H1 (cell line): ENCODE results near the gene BLTP2. TPM values are rescaled to one million over a fixed set of nuclear protein-coding genes. Genes with fewer than 3 reads are reported as not detected.

Source experiments
- CTCF ChIA-PET: fragments of 300-600 bp; sonication (Branson Sonifier 250); formaldehyde crosslinking; loops from one replicate; lab custom pipeline; 2021; ENCODE audit not compliant: partially characterized antibody; lab: Charles Lee
- POLR2A ChIA-PET: fragments of 300-600 bp; sonication (Branson Sonifier 250); formaldehyde crosslinking; loops from one replicate; lab custom pipeline; 2021; ENCODE audit warnings: inconsistent platforms; ENCODE audit not compliant: partially characterized antibody; lab: Charles Lee
- DNase-seq, 2 experiments: peaks; one replicate each; pipeline versions ENCODE4 v3.0.0 to v3.0.0-alpha.2; 2010 to 2022; ENCODE audit warnings: low spot score in 2 of 2, low read depth in 1 of 2, mixed read lengths in 1 of 2
- FAIRE-seq: peaks from 2 replicates; lab custom pipeline; 2011; peaks lifted over from hg19 to GRCh38; lab: Jason Lieb, UNC
- H2AFZ ChIP-seq: 2 replicates; pipeline ENCODE4 v1.8.1; 2012; ENCODE audit warnings: low read length, inconsistent platforms
- H2AK5ac ChIP-seq: 2 replicates; pipeline ENCODE4 v1.6.1; 2013; ENCODE audit warnings: low read depth, low read length
- H2BK120ac ChIP-seq: replicated peaks from 2 replicates; pipeline ENCODE3; 2013; ENCODE audit warnings: low read depth, low read length, inconsistent platforms
- H2BK12ac ChIP-seq: 2 replicates; pipeline ENCODE4 v1.6.1; 2013; ENCODE audit warnings: low read depth, low read length
- H2BK15ac ChIP-seq: 2 replicates; pipeline ENCODE4 v1.6.1; 2013; ENCODE audit warnings: low read length
- H2BK20ac ChIP-seq: 2 replicates; pipeline ENCODE4 v1.6.1; 2013; ENCODE audit warnings: low read length
- H2BK5ac ChIP-seq: 2 replicates; pipeline ENCODE4 v1.6.1; 2013; ENCODE audit warnings: low read depth, low read length
- H3K14ac ChIP-seq: 2 replicates; pipeline ENCODE4 v1.6.1; 2013; ENCODE audit warnings: inconsistent platforms; ENCODE audit not compliant: insufficient read length
- H3K18ac ChIP-seq: 2 replicates; pipeline ENCODE4 v1.6.1; 2013; ENCODE audit warnings: low read length; ENCODE audit errors: extremely low read depth
- H3K23ac ChIP-seq: 2 replicates; pipeline ENCODE4 v1.6.1; 2013; ENCODE audit warnings: inconsistent platforms; ENCODE audit not compliant: insufficient read length
- H3K23me2 ChIP-seq: 2 replicates; pipeline ENCODE4 v1.6.1; 2013; ENCODE audit warnings: low read depth, low read length
- H3K27ac ChIP-seq: 2 replicates; pipeline ENCODE4 v1.6.1; 2011; ENCODE audit warnings: low read depth, low read length, inconsistent platforms
- H3K27me3 ChIP-seq, 4 experiments: replicated peaks in 1 of 4; 1 replicate in 1 of 4; 2 replicates in 3 of 4; pipeline versions ENCODE4 v1.6.1 to v1.8.1; 2011 to 2013; ENCODE audit warnings: low read length in 3 of 4, mild to moderate bottlenecking in 3 of 4, inconsistent platforms in 2 of 4, mixed read lengths in 2 of 4, moderate library complexity in 1 of 4; ENCODE audit not compliant: control insufficient read depth in 3 of 4, insufficient read depth in 3 of 4; ENCODE audit errors: extremely low read depth in 1 of 4
- H3K36me3 ChIP-seq, 4 experiments: 2 replicates each; pipeline versions ENCODE4 v1.6.1 to v1.8.1; 2011 to 2013; ENCODE audit warnings: mild to moderate bottlenecking in 4 of 4, low read length in 3 of 4, moderate library complexity in 2 of 4, control low read depth in 1 of 4, inconsistent platforms in 1 of 4; ENCODE audit not compliant: insufficient read depth in 4 of 4, control insufficient read depth in 2 of 4
- H3K4ac ChIP-seq: replicated peaks from 2 replicates; pipeline ENCODE3; 2013; ENCODE audit warnings: low read length, low read depth, mixed read lengths, inconsistent platforms; ENCODE audit not compliant: insufficient read length
- H3K4me1 ChIP-seq, 4 experiments: replicated peaks in 1 of 4; 1 replicate in 1 of 4; 2 replicates in 3 of 4; pipeline versions ENCODE4 v1.6.1 to v1.8.1; 2011 to 2013; ENCODE audit warnings: low read length in 3 of 4, inconsistent platforms in 2 of 4, mixed read lengths in 1 of 4; ENCODE audit not compliant: insufficient read depth in 4 of 4, control insufficient read depth in 3 of 4
- H3K4me2 ChIP-seq, 2 experiments: 2 replicates each; pipeline versions ENCODE4 v1.6.1 to v1.8.1; 2011 to 2013; ENCODE audit warnings: low read depth in 2 of 2, low read length in 2 of 2, control low read depth in 1 of 2, inconsistent platforms in 1 of 2, mild to moderate bottlenecking in 1 of 2; ENCODE audit not compliant: insufficient read depth in 1 of 2
- H3K4me3 ChIP-seq, 4 experiments: fragments of 200-600, 300-600 bp in 1 of 4; sonication (generic), shearing (Covaris generic), sonication (Bioruptor Twin) in 1 of 4; 2 replicates each; pipeline versions ENCODE4 v1.5.1 to v1.8.1; 2011 to 2016; ENCODE audit warnings: low read length in 4 of 4, low read depth in 3 of 4, control low read depth in 2 of 4, inconsistent platforms in 2 of 4, mild to moderate bottlenecking in 2 of 4, mixed read lengths in 1 of 4, moderate library complexity in 1 of 4; ENCODE audit not compliant: insufficient read depth in 2 of 4; ENCODE audit errors: extremely low read depth in 1 of 4
- H3K56ac ChIP-seq: replicated peaks from 2 replicates; pipeline ENCODE3; 2013; ENCODE audit warnings: low read depth, mild to moderate bottlenecking, mixed read lengths, low read length, inconsistent platforms; ENCODE audit not compliant: insufficient read length
- H3K79me1 ChIP-seq: 2 replicates; pipeline ENCODE4 v1.6.1; 2013; ENCODE audit warnings: low read depth, low read length, control low read depth
- H3K79me2 ChIP-seq, 2 experiments: 2 replicates each; pipeline versions ENCODE4 v1.6.1 to v1.8.1; 2012 to 2013; ENCODE audit warnings: low read length in 2 of 2, mild to moderate bottlenecking in 2 of 2, inconsistent platforms in 1 of 2; ENCODE audit not compliant: insufficient read depth in 2 of 2, control insufficient read depth in 1 of 2
- H3K9ac ChIP-seq, 4 experiments: replicated peaks in 1 of 4; 1 replicate in 1 of 4; 2 replicates in 3 of 4; pipeline versions ENCODE4 v1.6.1 to v1.8.1; 2011 to 2013; ENCODE audit warnings: low read depth in 3 of 4, low read length in 3 of 4, control low read depth in 2 of 4, mild to moderate bottlenecking in 2 of 4, moderate library complexity in 2 of 4, inconsistent platforms in 1 of 4; ENCODE audit errors: extremely low read depth in 1 of 4
- H3K9me3 ChIP-seq, 2 experiments: 2 replicates each; pipeline versions ENCODE4 v1.6.1 to v1.8.1; 2012 to 2013; ENCODE audit warnings: mild to moderate bottlenecking in 2 of 2, moderate library complexity in 2 of 2, control low read depth in 1 of 2, inconsistent platforms in 1 of 2, low read depth in 1 of 2, low read length in 1 of 2, mixed read lengths in 1 of 2; ENCODE audit not compliant: insufficient read depth in 2 of 2
- H4K20me1 ChIP-seq, 2 experiments: replicated peaks in 1 of 2; 2 replicates each; pipeline versions ENCODE3 to v1.8.1; 2011 to 2013; ENCODE audit warnings: inconsistent platforms in 2 of 2, low read length in 2 of 2, mild to moderate bottlenecking in 1 of 2; ENCODE audit not compliant: insufficient read depth in 2 of 2, control insufficient read depth in 1 of 2
- H4K5ac ChIP-seq: 2 replicates; pipeline ENCODE4 v1.6.1; 2013; ENCODE audit warnings: low read length, low read depth, mixed read lengths, inconsistent platforms; ENCODE audit not compliant: insufficient read length
- H4K8ac ChIP-seq: 2 replicates; pipeline ENCODE4 v1.8.0; 2013; ENCODE audit warnings: mild to moderate bottlenecking, moderate library complexity, low read length, inconsistent platforms; ENCODE audit not compliant: insufficient read depth; ENCODE audit errors: extremely low read depth
- H4K91ac ChIP-seq: replicated peaks from 2 replicates; pipeline ENCODE3; 2013; ENCODE audit warnings: low read length, mixed read lengths, inconsistent platforms; ENCODE audit not compliant: insufficient read length
- CHD2 ChIP-seq: IDR thresholded peaks from 2 replicates; pipeline ENCODE4 v1.6.1; 2012; ENCODE audit warnings: low read length, improper control_type of control experiment
- KDM5A ChIP-seq: fragments of 200-600 bp; IDR thresholded peaks from 2 replicates; pipeline ENCODE4 v1.7.1; 2012; ENCODE audit warnings: mild to moderate bottlenecking, low read length, inconsistent platforms, mixed read lengths
- WGBS, 2 experiments: shearing (Covaris generic) in 1 of 2; methylation state at CpG; one replicate each; pipeline versions ENCODE4 v1.1.6 to v1.1.7; 2013 to 2015; ENCODE audit warnings: low lambda C conversion rate in 2 of 2, mixed read lengths in 2 of 2, inconsistent platforms in 1 of 2, low coverage in 1 of 2, missing lambda C conversion rate in 1 of 2; ENCODE audit not compliant: insufficient replicate concordance in 2 of 2, insufficient coverage in 1 of 2, insufficient read length in 1 of 2; ENCODE audit errors: extremely low coverage in 1 of 2, missing lambda C conversion rate in 1 of 2; 5-methylcytosine and 5-hydroxymethylcytosine counted together
- polyA plus RNA-seq, 7 experiments: library from polyadenylated mRNA; depleted of rRNA in 3 of 7; stranded (reverse) in 5 of 7; unstranded in 2 of 7; fragments of >200 nt in 5 of 7; fragments of 200-250 nt in 2 of 7; gene quantifications; 1 replicate in 5 of 7; 2 replicates in 1 of 7; 4 replicates in 1 of 7; pipeline versions ENCODE4 v1.2.1 to v1.2.3, GENCODE V29; 2011 to 2013; ENCODE audit warnings: missing spikeins in 2 of 7, mixed read lengths in 2 of 7
- total RNA-seq: library from RNA; stranded (reverse); fragmentation: NEBNext Ultra II Directional; extraction: Animal tissue kit (Norgen Biotek cat#: 25700); gene quantifications from 2 replicates; pipeline ENCODE4 v1.2.1, GENCODE V29; 2021

The BLTP2 gene
- total and polyA plus RNA-seq, 2 of the 8 experiments (the other 6 are each of a cell fraction or from before 2014, with no cell fraction given) = 80.9 to 140 TPM

- no peak for FAIRE-seq
- no peaks in the 10 kb centered on the region for H3K27me3 ChIP-seq
Measured at GRCh38 chr17:28682655-28683054, 37.7 kb upstream of the BLTP2 start.

More at GRCh38 chr17:28682655-28683054, 37.7 kb upstream of the BLTP2 start:
- Histone ChIP-seq H3K79me1 (no peaks in the 10 kb centered on the region), H4K91ac (no peak overlapping the region), H3K23me2 (no peaks in the 10 kb centered on the region), H3K4ac (no peak overlapping the region), H3K27ac (no peak overlapping the region), H3K23ac (no peak overlapping the region), H3K18ac (no peak overlapping the region), H3K9ac (no peak overlapping the region), H3K79me2 (no peaks in the 10 kb centered on the region), H3K14ac (no peak overlapping the region), H2AK5ac (no peak overlapping the region), H3K36me3 (peaks cover 49 to 92% (median 81%) of the 10 kb centered on the region in 4 experiments), H3K4me2 (no peak overlapping the region), H3K4me3 (no peak overlapping the region), H3K9me3 (no peaks in the 10 kb centered on the region), H3K4me1 (no peaks in the 10 kb centered on the region), H2BK20ac (no peak overlapping the region), H4K20me1 (peaks cover 0 to 9% of the 10 kb centered on the region in 2 experiments), H2BK5ac (no peak overlapping the region), H2BK12ac (no peak overlapping the region), H2AFZ (no peak overlapping the region), H2BK15ac (no peak overlapping the region), H2BK120ac (no peak overlapping the region), H4K5ac (no peak overlapping the region), H4K8ac (no peak overlapping the region), H3K56ac (no peak overlapping the region)
- no peak for DNase-seq
- CTCF ChIA-PET = interaction anchor here (0.7 to 1.4 kb wide), 3 partner anchors 12 to 78 kb away, joined by 3 to 4 read pairs (median 3); no protein-coding TSS in a partner anchor
- TF ChIP-seq CHD2 (no peak), KDM5A (no peak)
- POLR2A ChIA-PET = interaction anchor here (0.7 to 3.9 kb wide), 10 partner anchors 11 to 105 kb away, joined by 3 to 16 read pairs (median 5); no protein-coding TSS in a partner anchor
- WGBS, 2 experiments = 96% methylated on average over 11 of the region's 11 CpGs; no CpG with 5 or more reads in 1 of the 2 experiments
